22Rv1 (cell line): ENCODE measurements around the gene TNRC6C.

Source experiments
- CTCF ChIP-seq: fragments of 450-650 bp; IDR thresholded peaks from 2 replicates; pipeline ENCODE4 v1.5.1; 2017; ENCODE audit warnings: mild to moderate bottlenecking
- ZFX ChIP-seq: fragments of 450-650 bp; IDR thresholded peaks from 2 replicates; pipeline ENCODE4 v1.6.1; 2017; ENCODE audit warnings: antibody characterized with exemption, borderline replicate concordance

- TF ChIP-seq CTCF, result no peak
- TF ChIP-seq ZFX, result no peak
Measured at GRCh38 chr17:78101112-78101511, 142.6 kb downstream of the TNRC6C start.
